ENCODE results near the gene EFCAB9.

GRCh38 chr5:172234031-172234430 is 40.1 kb downstream of the EFCAB9 start:
- no peak for TF ChIP-seq CTCF (conservative IDR thresholded peaks at IDR 0.05; ENCODE audit: low read length)
- no peak for TF ChIP-seq EZH2phosphoT487 (IDR thresholded peaks at IDR 0.05; ENCODE audit: borderline replicate concordance, low read depth, low read length)

Data from OCI-LY7 (cell line).